ENCODE data around the gene PDIA6.
"Not testable (repeated sequence)": the region's sequence is repeated elsewhere in the genome, so short reads cannot be mapped to it uniquely, and the experiment has no call there.

PDIA6 gene

DNA sequence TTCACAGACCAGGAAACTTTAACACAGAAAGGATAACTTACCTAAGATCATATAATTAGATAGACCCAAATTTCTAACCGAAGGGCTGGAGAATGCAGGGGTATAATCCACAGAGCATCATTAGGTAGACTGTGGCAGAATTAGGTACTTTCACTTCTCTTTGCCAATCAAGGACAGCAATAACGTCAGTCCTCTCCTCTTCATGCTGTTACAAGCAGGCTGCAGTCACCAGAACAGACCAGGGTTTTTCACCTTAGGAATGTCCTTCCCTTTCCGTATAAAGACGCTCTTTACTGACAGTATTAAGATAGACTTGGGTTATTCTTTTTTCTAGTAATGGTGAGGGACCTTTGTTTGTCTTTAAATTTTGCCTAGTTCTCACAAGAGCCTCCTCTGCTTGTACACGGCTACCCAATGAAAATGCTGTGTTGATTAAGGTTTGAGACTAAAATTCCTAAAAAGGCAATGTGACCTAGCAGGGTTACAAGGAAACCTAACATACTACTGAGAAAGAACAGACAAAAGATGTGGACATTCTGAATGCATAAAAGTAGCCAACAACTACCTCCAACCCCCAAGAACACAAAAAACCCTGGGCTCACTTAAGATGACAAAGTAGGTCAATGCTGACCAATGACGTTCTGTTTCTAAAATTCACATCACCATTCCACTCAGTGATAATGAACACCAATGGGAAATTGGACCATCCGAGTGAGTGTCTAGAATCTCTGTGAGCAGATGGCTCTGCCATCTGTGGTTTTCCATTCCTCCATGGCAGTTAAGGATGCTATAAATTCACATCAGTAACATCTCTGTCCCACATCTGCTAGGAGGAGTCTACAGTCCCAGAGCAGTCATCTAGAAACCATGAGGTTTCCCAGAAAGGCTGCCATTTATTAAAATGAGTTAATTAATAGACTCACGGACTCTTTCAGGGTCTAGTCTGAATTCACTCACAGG is 2.1 kb downstream of the PDIA6 start:
- DNase-seq (ENCODE audit: low spot score), result peak; percentile 37

DNA sequence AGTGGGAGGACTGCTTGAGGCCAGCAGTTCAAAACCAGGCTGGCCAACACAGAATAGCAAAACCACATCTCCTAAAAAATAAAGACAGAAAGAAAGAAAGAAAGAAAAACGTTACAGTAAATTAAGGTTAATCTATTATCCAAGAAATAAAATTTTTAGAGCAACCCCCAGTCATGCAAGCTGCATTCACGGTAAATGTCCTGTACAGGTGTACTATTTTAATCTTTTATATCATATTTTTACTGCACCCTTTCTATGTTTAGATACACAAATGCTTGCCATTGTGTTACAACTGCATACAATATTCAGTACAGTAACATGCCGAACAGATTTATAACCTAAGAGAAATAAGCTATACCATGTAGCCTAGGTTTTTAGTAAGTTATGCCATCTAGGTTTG is 6.0 kb downstream of the PDIA6 start:
- DNase-seq (ENCODE audit: low spot score), result no peak

DNA sequence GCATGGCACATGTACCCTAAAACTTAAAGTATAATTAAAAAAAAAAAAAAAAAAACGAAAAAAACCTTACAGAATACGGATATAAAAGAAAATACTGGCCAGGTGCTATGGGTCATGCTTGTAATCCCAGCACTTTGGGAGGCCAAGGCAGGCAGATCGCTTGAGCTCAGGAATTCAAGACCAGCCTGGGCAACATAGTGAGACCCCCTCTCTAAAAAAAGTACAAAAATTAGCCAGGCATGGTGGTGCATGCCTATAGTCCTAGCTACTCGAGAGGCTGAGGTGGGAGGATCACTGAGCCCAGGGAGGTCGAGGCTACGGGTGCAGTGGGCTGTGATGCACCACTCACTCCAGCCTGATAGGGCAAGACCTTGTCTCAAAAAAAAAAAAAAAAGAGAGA is 6.6 kb downstream of the PDIA6 start:
- DNase-seq (ENCODE audit: low spot score), result not testable (repeated sequence)

DNA sequence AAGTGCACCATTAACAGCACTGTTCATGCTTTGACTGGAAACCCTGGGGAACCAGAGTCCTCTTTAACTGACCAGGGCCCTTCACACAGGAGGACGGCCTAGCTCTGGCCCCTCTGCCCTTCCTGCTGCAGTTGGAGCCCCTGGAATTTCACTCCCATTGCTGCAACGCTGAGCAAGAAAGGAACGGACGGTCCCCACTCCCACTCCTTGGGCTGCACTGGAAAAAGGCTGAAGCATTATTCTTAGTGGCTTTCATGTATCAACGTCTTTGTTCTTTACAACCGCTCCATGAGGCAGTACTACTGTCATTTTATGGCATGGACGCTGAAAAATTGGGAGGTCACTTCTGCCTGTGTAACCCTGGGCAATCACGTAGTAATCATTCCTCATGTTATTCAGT is 9.9 kb downstream of the PDIA6 start:
- DNase-seq (ENCODE audit: low spot score), result no peak

DNA sequence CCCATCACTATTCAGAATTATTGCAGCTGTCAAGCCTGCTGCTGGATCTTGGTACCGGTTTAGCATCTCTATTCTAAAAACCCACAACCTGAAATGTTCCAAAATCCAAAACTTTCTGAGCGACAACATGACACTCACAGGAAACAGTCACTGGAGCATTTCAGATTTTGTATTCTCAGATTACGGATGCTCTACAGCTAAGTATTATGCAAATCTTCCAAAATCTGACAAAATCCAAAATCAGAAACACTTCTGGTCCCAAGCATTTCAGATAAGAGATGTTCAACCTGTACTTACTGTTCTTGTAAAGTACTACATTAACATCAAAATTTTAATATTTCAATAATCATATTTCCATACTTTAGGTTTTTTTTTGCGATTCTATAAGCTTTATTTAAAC is 12.4 kb downstream of the PDIA6 start:
- no peak for DNase-seq (ENCODE audit: low spot score)

DNA sequence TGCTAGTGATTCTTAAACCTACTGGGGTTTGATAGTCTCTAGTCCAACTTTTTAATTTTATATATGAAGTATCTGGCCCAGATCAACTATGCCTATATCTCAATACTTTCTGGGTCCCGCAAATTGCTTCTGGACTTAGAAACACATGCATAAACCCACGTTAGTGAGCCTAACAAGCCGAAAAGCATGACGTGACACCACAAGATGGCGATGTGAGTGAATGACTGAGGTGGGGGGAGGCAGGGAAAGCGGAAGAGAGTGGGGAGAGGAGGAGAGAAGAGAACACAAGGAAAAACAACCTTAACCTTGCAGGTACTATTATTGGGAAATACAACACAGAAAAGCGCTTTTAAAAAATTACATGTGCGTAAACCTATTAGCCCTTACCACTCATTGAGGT is 13.8 kb downstream of the PDIA6 start:
- DNase-seq (ENCODE audit: low spot score), result no peak

DNA sequence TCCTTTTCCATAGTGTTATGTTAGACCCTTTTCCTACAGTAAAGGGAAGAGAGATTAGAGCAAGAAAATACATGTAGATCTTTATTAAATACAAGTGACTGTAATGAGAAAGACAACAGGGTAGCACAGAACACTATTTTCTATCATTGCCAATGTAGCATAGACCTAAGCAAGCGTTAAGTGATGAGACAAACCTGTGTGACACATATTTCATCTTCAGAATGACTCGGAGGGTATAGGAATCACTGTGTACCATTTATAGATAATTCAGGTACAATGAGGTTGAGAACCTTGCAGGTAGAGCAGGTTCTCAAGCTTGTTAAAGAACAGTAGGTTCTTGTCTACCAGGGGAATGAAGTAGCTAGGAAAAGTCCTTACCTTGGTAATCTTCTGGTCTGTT is 15.9 kb downstream of the PDIA6 start:
- no peak for DNase-seq (ENCODE audit: low spot score)

DNA sequence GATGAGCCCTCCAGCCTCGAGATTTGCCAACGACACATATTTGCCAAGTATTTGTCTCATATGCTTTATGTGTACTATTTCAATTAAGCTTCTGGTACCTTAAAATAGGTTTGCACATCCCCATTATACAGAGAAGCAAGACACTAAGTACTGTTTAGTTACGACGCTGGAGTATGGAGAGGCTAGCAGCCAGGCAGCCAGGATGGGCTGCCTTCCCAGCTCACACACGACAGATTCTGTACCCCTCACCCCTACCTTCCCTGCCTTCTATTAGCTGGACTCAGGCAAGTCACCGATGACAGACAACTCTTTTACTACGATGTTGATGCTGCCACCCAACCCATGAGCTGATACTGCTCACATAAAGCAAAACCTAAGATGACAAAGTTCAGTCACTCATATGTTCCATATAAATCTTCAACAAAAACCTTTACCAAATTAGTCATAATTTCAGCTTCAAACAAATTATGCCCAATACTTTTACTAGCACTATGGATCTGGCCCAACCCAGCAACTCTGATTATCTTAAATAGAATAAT is 17.0 kb downstream of the PDIA6 start:
- DNase-seq (ENCODE audit: low spot score), result no peak

DNA sequence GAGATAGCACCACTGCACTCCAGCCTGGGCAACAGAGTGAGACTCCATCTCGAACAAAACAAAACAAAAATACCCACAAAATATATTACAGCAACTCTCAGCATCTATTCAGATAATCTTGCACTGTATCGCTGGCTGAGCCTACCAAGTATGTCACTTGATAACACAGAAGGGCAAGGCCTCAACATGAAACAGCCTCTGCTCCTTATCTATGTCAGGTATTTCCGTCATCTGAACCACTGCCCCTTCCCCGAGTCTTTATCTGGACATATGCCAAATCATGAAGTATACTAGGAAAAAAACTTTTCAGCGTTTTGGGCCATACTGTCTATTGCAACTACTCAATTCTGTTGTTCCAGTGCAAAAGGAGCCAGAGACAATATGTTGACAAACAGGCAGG is 17.7 kb downstream of the PDIA6 start:
- no peak for DNase-seq (ENCODE audit: low spot score)

DNA sequence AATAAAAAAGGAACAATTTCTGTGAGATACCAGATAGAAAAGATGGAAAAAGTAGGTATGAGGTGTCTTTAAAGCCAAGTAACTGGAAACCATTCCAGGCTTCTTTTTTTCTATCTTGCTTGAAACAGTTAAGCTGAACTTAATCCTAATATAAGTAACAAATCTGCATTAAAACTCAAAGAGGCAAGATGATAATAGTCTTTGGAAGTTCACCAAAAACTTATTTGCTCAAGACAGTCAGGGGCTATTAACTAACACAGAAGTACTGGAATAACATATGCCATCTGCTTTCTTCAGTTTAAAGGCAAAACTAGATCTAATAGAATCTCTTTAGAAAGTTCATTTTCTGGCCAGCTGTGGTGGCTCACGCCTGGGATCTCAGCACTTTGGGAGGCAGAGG is 18.8 kb downstream of the PDIA6 start:
- DNase-seq (ENCODE audit: low spot score), result no peak

DNA sequence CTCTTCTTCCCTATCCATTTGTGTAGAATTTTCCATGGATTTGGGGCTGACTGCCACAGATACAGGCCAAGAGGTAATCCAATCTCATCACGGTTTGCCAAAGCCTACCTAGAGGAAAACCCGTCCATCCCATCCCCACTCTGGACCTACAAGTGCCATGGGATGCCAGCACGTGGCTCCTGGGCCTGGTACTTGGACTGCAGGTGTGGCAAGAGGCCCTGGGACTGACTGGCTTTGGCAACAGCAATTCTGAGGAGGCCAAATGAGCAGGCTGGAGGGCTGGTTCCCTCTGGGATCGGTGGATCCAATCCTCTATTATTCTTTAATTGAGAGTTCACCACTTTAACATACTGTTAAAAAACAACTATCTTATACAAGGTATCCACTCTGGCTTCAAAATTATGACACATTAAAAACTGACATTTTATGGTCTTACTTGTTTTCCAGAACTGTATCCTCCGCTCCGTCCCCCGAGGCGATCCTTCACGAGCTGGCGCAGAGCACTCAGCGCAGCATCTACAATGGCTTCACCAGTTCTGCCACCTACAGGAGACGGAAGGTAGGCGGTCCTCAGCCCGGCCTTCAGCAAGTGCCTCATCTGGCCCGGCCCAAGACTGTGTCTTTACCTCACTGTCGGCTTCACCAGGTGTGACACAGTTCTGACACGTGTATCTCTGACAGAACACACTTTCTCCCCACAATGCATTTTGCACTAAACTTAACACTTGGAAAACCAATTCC is 19.8 kb downstream of the PDIA6 start:
- no peak for DNase-seq (ENCODE audit: low spot score)

DNA sequence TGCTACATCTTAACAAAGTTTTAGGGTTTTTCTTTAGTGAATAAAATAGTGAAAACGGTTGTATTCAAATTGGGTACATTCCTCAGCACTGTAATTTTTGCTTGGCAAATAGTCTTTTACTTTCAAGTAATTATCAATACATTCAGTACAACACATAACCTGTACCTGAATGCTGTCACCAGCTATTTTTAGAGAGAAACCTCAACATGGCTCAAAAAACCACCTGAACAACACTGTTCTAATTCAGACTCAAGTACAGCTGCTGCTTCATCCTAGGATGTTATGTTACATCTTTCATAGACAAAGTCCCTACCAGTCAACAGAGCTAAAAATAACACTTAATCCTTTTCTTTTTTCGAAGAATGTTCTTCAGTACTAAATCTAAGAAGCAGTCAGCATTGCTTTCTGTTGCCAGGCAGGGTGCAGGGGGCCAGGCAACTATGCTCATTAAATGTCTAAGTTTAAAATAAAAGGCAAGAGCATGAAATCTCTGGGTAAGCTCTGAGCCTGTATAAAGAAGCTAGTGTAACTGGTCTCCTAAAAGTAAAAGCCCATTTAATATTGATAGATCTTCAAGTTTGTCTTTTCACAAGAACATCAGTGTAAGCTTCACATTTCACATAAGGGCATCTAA is 20.5 kb downstream of the PDIA6 start:
- DNase-seq (ENCODE audit: low spot score), result no peak

DNA sequence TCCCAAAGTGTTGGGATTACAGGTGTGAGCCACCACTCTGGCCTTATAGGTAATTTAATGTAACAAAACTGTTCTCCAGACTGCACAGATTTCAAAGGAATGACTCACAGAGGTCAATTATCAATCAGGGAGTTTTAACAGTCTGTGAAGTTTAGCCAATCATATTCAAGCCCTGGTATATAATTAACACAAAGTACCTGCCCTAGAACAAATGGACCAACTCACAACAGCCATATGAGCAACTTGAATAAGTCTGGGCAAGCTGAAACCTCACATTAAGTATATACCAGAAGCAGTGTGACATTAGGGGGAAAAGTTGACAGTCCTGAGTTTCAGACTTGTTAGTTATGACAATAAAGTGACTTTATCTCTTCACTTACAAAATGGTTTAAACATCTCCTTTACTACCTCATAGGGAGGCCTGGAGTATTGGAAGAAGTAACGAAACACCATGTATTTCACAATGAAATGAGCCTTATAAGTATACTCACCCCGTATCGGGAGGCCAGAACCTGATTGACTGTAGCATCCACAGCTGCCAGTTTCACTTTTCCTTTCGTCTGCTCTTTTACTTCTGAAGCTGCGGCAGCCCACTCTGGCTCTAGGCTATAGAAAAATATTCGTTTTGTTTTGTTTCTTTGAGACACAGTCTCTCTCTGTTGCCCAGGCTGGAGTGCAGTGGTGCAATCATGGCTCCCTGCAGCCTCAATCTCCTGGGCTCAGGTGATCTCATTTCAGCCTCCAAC is 22.2 kb downstream of the PDIA6 start:
- no peak for DNase-seq (ENCODE audit: low spot score)

DNA sequence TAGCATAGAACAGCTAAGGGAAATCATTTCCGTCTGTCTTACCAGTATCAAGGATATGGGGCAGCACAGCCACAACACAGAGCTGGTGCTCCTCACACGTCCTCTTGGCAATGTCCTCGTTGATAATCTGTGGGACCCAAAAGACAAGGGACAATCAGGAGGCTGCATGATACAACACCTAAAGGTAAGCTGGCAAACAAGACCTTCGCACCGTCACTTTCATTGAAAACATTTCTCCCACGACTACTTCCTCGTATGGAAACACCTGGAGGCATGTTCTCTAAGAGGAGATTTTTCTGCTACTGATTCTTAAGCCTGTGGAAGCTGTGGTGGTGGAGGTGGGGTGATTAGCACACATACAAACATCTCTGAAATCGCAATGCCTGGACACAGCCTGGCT is 23.7 kb downstream of the PDIA6 start:
- DNase-seq (ENCODE audit: low spot score), result no peak

DNA sequence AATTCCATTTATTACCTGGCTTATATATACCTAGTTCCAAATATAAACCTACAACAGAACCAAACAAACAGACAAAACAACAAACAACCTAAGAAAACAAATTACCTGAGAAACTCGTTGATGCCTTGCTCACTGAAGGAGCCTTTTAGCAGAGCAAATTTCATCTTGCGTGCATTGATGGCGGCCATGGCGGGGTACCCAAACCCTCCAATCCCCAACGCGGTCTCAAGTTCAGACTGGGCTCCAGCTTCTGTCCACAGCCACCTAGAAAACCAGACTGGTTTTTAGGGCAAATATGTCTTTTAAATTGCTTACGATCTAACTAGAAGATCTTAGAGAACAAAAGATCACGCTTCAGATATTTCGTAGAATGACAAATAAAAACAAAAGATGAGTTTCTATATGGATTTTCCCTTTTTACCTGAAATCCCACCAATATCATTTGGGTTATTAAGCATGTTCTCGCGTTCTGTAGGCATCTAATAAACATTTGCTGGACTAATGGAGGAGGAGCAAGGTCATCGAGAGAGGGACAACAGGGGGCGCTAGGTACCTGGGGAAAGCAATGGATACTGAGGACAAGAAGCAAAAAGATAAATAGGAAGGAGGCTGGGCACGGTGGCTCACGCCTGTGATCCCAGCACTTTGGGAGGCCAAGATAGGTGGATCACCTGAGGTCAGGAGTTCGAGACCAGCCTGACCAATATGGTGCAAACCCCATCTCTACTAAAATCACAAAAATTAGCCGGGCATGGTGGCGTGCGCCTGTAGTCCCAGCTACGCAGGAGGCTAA is 25.2 kb downstream of the PDIA6 start:
- no peak for DNase-seq (ENCODE audit: low spot score)

DNA sequence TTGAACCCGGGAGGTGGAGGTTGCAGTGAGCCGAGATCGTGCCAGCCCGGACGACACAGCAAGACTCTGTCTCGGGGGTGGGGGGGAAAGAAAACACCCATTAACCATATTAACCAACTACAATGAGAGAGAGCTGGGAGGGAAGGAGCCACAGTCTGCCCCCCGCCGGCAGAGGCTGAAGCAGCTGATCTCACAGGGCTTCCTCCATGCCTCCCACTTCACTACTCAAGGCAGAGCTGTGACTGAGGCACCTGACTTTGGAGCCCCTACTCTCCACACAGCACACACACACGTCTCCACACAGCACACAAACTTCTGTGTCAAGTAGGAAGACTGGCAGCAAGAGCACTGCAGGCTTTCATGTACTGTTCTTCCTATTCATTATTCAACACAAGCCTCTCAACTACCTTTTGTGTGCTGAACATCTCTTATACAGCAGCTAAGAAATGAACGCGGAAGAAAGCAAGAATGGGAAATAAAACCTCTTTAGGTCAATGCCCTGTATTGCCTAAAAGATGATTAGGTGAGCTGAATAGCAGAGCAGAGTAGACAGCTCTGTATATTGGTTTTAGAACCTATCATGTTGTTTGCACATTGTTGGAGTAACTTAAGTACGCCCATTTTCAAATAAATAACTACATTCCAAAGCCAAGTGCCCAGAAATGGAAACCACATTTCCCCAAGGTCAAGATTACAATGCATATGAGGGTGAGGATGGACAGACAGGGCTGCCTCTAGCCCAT is 26.2 kb downstream of the PDIA6 start:
- no peak for DNase-seq (ENCODE audit: low spot score)

DNA sequence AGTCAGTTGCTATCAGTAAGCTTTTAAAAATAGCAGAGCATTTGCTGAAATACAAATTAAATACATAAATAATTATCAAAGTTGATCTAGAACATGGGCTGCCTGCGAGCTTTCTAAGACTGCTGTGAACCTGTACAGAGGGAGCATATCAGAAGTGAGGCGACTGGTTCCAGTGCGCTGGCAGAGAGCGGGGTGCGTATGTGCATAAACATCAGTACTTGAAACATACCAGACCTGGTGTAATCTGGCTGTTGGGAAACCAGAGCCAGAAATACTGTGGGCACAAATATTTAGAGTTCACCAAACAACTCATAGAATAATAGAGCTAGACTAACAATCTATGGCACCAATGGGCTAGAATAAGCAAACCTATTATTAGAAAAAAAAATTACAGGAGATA is 27.3 kb downstream of the PDIA6 start:
- no peak for DNase-seq (ENCODE audit: low spot score)

DNA sequence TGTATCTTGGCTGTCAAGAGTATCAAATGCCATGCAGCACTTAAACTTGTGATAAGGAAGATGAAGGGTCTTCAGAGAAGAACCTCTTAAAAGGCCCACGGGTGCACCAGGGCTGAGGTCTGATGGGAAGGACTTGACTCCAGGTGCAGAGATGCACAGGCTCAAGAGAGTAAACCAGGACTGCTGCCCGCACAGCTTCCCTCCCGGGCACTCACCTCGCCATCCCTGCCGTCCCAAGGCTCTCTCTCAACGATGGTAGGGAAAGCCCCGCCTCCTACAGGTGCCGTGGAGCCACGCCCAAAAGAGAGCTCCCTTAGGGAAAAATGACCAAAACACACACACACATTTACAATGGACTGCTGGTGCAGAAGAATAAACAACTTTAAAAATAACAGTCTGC is 27.9 kb downstream of the PDIA6 start:
- no peak for DNase-seq (ENCODE audit: low spot score)

DNA sequence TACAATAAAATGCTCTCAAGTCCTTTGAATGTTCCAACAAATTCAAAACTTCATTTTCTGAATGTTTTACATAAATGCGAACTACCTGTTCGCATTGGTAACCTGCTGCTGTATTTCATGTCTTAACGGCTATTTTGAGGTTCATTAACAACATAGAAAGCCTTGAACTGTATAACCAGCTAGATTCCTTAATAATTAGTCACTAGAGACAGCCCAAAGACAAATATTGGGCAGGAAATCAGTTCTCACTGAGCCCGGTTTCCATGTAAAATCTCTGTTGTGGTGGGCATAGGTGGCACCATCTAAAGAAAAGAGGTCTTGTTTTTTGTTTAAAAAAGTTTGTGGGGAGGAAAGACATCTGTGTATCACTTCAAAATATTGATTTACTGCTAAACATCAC is 29.2 kb downstream of the PDIA6 start:
- no peak for DNase-seq (ENCODE audit: low spot score)

DNA sequence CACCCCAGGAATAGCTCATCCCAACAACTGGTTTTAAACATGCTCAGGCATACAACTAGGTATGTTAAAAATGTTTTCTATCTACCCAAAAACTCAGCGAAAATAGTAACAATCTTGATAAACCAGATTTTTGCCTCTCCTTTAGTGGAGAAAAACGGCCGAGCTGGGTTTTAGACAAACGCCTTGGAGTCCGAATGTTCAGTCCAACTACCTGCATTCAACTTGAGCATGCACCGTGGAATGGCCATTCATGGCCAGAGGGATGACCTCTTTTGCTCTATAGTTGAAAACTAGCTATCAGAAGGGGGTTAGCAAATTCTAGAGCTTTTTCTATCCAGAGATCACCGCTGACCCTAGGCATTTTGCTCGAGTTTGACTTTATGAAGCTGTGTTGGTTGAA is 30.8 kb downstream of the PDIA6 start:
- DNase-seq (ENCODE audit: low spot score), result no peak
